Dedifferentiated amniotic fluid mesenchymal stem cell (primary cell): ENCODE results near the gene CTNNA1.
A peak's percentile ranks its signal among the peaks of the same experiment; 100 is the strongest.
"Not testable (repeated sequence)": the region's sequence is repeated elsewhere in the genome, so short reads cannot be mapped to it uniquely, and the experiment has no call there.

ENCODE experiments used
- DNase-seq: peaks from one replicate; pipeline ENCODE4 v3.0.0-alpha.2; 2016; ENCODE audit errors: extremely low spot score

CTNNA1 gene

GRCh38 chr5:138760448-138761110 is 7.4 kb downstream of the CTNNA1 start:
- DNase-seq, result no peak

GRCh38 chr5:138761115-138761514 is 7.9 kb downstream of the CTNNA1 start:
- DNase-seq, result not testable (repeated sequence)

GRCh38 chr5:138761670-138762069 is 8.4 kb downstream of the CTNNA1 start:
- not testable (repeated sequence) for DNase-seq

- DNase-seq, result no peak
Measured at GRCh38 chr5:138762110-138762509, 8.9 kb downstream of the CTNNA1 start.

- DNase-seq, result no peak
Measured at GRCh38 chr5:138763037-138763778, 10.0 kb downstream of the CTNNA1 start.

GRCh38 chr5:138770291-138770690 is 17.1 kb downstream of the CTNNA1 start:
- no peak for DNase-seq

- DNase-seq, result no peak
Measured at GRCh38 chr5:138770977-138771376, 17.8 kb downstream of the CTNNA1 start.

GRCh38 chr5:138772986-138773594 is 19.9 kb downstream of the CTNNA1 start:
- DNase-seq, result no peak

- DNase-seq, result not testable (repeated sequence)
Measured at GRCh38 chr5:138773624-138774023, 20.4 kb downstream of the CTNNA1 start.

GRCh38 chr5:138775034-138775433 is 21.8 kb downstream of the CTNNA1 start:
- no peak for DNase-seq

- DNase-seq, result no peak
Measured at GRCh38 chr5:138778234-138778633, 25.0 kb downstream of the CTNNA1 start.

- DNase-seq, result no peak
Measured at GRCh38 chr5:138783976-138784375, 30.8 kb downstream of the CTNNA1 start.

- DNase-seq, result peak; percentile 31
Measured at GRCh38 chr5:138784590-138784989, 31.4 kb downstream of the CTNNA1 start.

GRCh38 chr5:138789771-138790242 is 36.6 kb downstream of the CTNNA1 start:
- no peak for DNase-seq

GRCh38 chr5:138790684-138791083 is 37.5 kb downstream of the CTNNA1 start:
- no peak for DNase-seq

GRCh38 chr5:138792195-138792790 is 39.1 kb downstream of the CTNNA1 start:
- no peak for DNase-seq

GRCh38 chr5:138793575-138793974 is 40.4 kb downstream of the CTNNA1 start:
- DNase-seq, result peak; percentile 28

GRCh38 chr5:138803285-138803684 is 50.1 kb downstream of the CTNNA1 start:
- DNase-seq, result no peak

GRCh38 chr5:138803935-138804334 is 50.7 kb downstream of the CTNNA1 start:
- DNase-seq, result no peak

GRCh38 chr5:138805096-138805495 is 51.9 kb downstream of the CTNNA1 start:
- no peak for DNase-seq

- DNase-seq, result no peak
Measured at GRCh38 chr5:138807182-138807581, 54.0 kb downstream of the CTNNA1 start.

GRCh38 chr5:138809391-138809790 is 56.2 kb downstream of the CTNNA1 start:
- DNase-seq, result no peak
